Activated CD8-positive, alpha-beta memory T cell treated with anti-CD3 and anti-CD28 coated beads for 4 hours (primary cell): Measurements from ENCODE around the gene GUCY2D.
"Not testable (repeated sequence)": the region's sequence is repeated elsewhere in the genome, so short reads cannot be mapped to it uniquely, and the experiment has no call there.

Source experiments
- DNase-seq, 2 donors: peaks; one replicate each; pipeline ENCODE4 v3.0.0-alpha.2; 2020; ENCODE audit warnings: low read depth in 2 of 2

The GUCY2D gene

DNA sequence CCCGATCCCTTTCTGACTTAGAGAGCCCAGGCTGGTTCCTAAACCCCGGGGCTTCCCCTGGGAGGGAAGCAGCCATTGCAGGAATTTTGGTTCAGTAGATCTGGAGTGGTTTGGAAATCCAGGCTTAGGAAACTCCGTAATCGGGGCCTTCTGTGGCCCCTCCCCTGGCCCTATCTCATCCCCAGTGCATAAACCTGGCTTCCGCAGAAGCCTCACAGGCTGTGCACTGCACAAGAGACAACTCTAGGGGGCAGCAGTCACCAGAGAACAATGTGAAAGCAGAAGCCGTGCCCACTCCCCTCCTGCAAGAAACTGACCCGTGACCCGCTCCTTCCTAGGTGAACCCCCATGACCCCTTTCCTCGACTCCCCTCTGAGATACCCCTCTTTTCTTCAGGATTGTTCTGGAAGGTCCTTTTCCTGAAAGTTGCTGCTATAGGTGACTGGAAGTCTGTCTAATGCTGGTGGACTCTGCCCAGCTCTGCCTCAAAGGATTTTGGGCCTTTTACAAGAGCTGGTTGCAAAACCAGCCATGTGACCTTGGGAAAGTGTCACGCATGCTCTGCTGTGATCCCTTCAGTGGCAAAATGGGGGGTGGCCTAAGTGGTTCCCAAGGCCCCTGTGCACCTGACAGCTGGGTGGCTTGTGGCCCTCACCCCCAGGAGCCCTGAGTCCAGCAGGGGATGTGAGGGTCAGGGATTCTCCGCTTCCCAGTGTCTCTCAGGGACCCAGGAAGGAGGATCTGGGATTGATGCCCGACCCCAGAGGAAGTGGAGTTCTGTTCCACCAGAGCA, 14.4 kb downstream of the GUCY2D start:
- no peak for DNase-seq

DNA sequence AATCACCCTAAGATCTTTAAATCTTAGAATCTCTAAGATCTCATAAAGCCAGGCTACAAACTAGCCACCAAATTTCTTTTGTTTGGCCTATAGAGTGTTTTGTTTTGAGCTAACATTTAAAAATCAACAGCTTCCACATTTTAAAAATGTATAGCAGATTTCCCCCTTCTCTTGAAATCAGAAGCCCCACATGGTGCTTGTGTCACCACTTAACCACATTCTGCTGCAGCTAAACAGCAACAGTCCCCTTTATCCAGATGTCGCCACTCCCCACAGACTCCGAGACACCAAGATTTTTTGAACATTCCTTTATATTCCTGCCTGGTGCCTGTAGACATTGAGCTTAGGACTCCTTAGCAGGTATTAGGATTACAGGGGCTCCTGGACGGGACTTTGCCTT, 16.0 kb downstream of the GUCY2D start:
- no peak for DNase-seq

DNA sequence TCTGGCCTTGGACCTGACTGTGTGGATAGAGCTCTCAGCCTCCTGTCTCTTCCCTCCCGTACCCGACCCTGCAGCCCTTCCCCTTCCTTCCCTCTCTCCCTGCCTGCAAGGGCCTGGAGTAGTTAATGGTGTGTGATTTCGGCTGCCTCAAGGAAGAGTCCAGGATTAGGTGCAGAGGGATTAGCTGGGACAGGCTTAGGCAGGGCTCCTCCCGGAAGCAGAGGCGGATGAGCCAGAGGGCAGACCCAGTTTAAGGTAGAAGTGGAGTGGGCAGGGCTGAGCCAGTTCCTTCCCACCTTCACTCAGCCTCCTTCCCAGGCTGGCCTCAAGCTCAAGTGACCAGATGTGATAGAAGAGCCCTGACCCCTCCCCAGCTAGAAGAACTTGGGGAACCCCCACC, 16.8 kb downstream of the GUCY2D start:
- DNase-seq, result no peak

DNA sequence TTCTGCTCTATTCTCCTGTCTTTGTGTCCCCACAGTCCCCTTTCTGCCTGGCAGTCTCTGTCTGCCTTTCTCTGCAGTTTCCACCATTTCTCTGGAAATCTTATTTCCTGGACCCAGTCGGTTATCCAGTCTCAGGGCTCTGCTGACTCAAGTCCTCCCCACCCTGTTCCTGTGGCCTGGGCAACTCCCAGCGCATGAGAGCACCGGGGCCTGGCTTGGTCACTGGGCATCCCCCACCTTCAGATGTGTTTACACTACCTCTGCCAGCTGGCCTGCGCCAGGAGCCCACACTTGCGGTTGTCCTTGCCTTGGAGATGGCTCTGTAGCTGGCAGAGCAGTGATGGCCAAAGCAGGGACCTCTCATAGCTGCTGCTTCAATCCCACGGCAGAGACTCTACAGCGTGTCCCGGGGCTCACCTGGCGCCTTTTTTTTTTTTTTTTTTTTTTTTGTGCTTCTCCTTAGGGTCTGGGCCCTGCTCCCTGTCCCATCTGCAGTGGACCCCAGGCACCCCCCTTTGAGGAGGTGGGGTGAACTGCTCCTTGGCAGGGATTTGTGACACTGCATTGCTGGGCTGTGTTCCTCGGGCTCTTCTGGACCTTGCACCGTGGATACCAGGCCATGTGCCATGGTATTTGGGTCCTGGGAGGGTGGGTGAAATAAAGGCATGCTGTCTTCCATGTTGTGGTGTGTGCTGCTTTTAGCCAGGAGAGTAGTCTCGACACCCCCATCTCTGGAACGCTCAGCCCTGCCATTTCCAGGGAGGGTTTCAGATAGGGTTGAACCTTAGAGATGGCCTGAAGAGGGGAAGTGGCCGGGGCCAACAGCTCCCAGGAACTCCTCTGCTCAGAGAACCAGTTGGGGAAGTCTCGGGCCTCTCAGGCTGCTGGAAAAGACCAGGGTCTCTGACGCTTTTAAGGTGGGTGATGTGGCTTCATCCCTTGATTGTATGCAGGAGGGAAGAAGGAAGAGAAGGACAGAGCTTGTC, 17.5 kb downstream of the GUCY2D start:
- no peak for DNase-seq

DNA sequence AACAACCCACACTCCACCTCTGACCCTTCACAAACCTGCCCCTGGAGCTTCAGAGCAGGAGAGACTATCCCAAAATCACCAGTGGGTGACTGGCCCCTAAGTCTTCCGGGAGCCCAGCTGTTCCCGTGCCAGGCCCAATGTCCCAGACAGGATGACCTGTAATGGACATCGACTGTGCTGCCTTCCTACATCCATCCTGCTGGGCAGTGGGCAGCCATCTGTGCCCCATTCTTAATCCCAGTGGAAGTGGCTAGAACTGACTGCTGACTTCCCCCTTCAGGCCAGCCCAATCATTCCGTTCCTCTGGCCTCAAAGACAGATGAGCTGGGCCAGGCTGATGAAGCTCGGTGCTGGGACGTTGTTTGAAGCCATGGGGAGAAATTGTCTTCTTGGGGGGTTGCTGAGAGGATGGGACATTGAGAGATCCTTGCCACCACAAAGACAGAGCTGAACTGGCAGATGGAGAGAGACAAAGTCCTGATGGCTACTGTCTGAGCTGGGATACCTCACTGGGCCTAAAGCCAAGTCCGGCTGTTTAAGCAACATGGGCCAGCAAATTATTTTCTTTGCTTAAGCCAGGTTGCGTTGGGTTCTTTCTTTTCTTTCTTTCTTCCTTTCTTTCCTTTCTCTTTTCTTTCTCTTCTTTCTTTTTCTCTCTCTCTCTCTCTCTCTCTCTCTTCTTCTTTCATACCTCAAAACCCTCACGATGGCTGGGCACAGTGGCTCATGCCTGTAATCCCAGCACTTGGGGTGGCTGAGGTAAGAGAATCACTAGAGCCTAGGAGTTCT, 18.6 kb downstream of the GUCY2D start:
- DNase-seq, result no peak

DNA sequence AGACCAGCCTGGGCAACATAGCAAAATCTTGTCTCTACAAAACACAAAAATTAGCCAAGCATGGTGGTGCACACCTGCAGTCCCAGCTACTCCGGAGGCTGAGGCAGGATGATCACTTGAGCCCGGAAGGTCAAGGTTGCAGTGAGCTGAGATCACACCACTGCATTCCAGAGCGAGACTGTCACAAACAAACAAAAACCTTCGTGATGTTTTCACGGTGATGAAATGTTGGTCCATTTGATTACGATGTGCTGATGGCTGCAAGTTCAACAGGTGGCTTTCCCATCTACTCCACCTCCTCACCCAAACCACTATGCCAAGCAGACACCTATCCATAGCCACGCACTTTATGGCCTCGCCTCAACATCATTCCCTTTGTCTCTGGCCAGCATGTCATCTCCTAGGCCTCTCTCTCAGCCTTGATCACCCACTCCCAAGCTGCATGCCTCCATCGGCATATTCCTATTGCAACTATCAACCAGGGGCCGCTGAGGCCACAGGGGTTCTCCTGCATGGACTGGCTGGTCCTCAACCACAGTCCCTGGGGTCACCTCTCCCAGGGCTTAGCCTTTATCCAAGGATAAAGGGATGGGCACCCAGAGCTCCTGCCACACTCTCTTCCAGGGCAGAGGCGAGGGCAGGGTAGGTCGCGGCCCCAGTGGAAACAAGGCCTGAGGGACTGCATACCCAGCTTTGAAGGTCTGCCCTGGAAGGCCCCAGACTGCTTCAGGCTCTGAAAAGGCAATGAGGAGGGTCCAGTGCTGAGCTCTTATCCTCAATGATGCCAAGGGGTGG, 19.3 kb downstream of the GUCY2D start:
- no peak for DNase-seq

DNA sequence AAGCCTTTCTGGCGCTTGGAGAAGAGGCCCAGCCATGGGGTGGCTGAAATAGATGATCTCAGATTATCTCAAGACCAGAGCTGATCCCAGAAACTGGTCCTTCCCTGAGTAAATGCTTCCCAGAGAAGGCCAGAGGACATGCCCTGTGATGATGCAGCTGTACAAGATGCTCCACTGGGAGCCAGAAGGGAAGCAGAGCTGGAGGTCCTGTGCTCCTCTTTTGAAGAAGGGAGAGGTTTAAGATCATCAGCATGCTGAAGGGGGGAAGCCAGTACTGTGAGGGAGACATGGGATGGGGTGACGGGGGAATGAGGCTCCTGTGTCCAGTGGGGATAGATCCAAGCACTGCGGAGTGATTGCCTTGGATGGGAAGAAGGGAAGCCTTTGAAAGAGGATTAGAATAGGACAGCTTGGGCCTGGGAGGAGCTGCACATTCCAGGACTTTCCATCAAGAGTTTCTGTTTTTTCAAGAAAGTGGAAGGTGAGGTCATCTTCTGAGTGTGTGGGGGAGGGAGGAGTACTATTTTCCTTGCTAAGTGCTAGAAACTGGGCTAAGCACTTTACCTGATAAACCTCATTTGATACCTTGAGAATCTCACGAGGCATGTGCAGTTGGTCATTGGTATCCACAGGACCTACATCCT, 20.1 kb downstream of the GUCY2D start:
- DNase-seq, result no peak

DNA sequence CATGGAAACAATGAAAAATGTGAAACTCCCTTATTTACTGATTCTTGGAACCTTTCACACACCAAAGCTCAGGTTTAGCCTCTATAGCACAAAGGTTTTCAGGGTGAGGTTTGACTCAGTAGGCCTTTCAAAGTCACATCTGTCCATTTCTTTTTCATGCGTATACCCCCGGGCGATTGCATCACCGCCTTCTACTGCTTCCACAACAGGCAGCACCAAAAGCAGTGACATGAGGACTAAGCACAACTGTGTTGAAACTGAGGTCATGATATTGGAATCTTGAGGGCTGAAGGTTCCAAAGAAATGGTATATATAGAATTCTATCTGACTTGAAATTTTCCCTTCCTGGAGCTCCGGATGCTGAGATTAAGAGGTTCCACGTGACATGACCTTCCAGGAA, 21.7 kb downstream of the GUCY2D start:
- not testable (repeated sequence) for DNase-seq

DNA sequence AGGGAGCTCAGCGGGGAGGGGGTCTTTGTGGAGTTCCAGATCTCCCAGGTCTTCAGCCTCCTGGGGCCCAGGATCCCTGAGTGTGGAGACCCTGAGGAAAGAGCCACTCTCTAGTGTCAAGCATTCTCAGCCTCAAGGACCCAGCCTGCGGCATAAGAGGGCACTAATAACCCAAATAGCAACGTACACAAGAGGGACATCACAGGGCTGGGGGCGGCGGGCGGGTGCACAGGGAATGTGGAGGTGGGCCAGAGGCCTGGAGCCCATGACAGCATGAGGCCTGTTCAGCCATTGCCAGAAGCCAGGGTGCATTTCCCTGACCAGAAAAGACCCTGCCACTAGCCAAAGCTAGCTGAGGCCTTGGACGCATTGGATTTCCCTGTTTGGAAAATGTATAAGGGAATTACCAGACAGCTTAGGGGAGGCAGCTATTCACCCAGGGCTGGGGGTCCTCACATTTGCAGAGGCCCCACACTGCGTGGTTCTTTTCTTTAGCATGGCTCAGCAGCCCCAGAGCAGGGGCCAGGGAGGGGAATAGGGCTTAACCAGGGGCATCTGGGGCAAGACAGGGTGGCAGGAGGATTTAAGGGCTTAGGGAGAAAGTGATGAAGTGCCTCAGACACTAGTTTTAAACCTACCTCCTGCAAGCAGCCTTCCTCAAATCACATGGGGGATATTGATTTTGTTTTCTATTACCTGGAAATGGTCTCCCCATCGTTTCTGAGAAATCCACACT, 22.9 kb downstream of the GUCY2D start:
- no peak for DNase-seq

DNA sequence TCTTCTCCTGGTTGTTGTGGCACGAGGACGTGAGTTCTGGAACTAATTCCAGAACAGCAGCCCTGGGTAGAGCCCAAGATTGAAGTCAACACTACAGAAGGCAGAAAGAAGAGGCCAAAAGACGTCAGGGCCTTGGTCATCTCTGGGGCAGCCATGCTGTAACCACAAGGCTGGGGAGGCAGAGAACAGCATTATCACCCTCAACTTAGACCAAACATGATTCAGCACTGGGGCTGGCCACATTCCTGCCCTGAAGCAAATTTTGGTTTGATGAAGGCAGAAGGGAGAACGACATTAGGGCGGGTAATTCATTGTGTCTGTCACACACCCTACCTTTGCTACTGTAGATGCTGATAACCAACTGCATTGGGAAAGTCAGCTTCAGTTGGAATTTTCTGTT, 26.7 kb downstream of the GUCY2D start:
- DNase-seq, result no peak

DNA sequence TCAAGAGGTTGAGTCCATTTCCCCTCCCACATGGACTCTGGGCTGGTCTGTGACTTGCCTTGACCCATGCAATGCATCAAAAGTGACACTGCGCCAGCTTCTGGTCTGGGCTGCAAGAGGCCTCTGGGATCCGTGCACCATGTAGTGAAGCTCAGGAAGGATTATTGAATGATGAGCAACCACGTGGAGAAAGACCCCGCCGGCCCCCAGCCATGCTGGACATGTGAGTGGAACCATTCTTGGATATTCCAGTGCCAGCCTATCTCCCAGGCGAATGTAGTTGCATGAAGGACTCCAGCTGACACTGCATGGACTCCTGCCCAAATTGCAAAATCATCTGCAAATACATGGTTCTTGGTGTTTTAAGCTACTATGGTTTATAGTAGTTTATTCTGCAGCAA, 28.8 kb downstream of the GUCY2D start:
- no peak for DNase-seq

DNA sequence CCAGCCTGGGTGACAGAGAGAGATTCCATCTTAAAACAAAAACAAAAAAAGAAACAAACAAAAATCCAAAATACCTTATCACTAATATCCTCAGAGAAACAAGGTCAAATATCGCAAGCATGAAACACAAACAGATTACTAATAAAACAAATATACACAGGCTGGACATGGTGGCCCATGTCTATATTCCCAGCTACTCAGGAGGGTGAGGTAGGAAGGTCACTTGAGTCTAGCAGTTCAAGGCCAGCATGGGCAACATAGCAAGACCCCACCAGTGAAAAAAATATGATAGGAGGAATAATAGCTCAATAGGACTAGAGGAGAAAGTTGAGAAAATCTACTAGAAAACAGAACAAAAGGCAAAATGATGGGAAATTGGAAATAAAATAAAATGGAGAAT, 29.5 kb downstream of the GUCY2D start:
- DNase-seq, result no peak

DNA sequence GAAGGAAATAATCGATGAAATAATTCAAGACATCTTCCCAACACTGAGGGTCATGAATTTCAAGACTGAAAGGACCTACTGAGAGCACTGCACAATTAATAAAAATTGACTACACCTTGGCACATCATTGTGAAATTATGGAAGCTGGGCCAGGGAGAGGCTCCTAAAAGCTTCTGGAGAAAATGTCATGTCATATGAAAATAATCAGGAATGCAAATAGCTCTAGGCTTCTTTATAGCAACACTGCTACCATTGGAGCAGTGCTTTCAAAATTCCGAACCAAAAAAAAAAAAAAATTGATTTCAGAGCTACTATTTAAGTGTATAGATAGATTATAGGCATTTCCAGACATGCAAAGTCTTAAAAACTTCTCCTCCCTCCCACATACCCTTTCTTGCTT, 30.0 kb downstream of the GUCY2D start:
- no peak for DNase-seq

DNA sequence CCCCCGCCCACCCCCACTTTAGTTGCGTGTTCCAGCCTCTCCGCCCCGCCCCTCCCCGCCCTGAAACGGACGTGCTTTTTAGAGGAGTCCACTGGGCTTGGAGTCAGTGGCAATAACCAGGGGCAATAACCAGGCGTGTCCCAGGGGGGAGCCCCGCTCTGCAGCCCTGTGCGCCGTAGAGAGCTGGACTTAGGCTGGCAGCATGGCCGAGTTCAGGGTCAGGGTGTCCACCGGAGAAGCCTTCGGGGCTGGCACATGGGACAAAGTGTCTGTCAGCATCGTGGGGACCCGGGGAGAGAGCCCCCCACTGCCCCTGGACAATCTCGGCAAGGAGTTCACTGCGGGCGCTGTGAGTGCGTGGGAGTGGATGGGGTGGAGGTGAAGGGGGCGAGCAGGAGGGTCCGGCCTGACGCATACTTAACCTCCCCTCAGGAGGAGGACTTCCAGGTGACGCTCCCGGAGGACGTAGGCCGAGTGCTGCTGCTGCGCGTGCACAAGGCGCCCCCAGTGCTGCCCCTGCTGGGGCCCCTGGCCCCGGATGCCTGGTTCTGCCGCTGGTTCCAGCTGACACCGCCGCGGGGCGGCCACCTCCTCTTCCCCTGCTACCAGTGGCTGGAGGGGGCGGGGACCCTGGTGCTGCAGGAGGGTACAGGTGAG, 36.7 kb downstream of the GUCY2D start, which contains the start of gene ALOX15B:
TSS of gene ALOX15B (plus strand) at position 106 of the 657 bp plus-strand sequence. CDS start at position 203, 97 bp downstream.
- DNase-seq, result no peak

DNA sequence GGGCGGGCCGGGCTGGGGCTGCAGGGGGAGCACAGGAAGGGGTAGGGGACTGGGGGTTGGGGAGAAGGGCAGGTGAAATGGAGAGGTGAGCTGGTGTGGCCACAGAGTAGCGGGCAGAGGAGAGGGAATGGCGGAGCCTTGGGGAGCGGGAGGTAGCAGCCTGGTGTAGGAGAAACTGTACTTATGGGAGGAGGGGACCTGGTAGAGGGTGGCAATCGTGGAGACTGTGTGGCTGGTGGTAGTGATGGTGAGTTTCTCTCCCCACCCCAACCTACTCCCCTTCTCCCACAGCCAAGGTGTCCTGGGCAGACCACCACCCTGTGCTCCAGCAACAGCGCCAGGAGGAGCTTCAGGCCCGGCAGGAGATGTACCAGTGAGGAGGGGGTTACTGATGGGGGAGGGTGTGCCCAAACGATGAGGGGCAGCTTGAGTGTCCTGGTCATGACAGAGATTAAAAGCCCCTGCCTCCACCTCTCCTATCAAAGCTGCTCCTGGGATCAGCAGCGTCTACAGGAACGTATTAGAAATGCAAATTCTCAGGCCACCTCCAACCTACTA, 37.3 kb downstream of the GUCY2D start:
- no peak for DNase-seq

DNA sequence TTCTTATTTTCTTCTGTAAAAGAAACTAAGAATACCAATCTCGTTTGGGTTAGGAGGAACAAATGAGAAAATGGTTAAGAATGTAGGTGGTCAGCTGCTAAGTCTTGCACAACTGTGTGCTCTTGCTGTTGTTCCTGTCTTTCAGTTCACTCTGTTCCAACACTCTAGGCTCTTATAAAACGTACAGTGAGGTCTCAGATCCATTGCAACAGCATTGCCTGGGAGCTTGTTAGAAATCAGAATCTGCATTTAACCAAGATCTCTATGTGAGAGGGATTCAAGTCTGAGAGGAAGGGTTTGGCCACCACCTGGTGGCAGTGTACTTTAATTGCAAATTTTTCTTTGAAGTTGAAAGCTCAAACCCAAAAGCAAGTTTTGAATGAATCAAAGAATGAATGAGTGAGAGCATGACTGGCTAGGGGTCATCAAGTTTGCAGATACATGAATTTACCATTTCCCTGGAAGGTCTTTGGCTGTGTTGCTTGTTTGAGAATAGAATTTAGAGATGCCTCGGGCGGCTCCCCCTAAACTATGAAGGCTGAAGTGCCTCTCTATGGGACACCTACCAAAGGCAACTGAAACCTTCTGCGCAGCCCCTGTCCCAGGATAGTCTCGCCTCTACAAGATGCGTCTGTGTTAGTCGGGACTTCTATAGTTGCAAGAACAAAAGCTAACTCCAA, 39.0 kb downstream of the GUCY2D start:
- DNase-seq, result no peak

DNA sequence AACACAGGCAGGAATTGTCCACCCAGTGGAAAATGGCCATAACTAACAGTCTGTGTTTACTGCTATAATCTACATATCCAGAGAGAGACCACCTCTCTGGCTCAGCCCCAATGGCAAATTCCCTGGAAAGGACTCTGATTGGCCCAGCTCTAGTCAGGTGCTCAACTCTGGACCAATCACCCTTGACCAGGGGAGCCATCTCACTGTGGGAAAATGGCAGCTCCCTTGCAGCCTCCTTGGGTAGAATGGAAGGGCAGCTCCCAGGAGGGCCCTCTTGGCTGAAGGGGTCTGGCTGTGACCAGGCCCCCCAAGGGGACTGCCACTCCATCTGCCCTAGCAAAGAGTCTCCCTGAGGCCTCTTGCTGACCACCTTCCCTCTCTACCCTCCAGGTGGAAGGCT, 39.6 kb downstream of the GUCY2D start:
- no peak for DNase-seq
